IPS DF 6.9 (cell line): Measurements from ENCODE around the gene ZIC2.
A peak's percentile ranks its signal among the peaks of the same experiment; 100 is the strongest.

Experiments
- DNase-seq: peaks from one replicate; pipeline ENCODE4 v3.0.0-alpha.2; 2013; ENCODE audit warnings: low read depth, low spot score
- H3K27ac ChIP-seq: one replicate; pipeline ENCODE4 v1.5.1; 2013; ENCODE audit warnings: low read length, control low read depth
- H3K27me3 ChIP-seq: 2 replicates; pipeline ENCODE4 v1.6.1; 2013; ENCODE audit warnings: mild to moderate bottlenecking, low read length; ENCODE audit not compliant: control insufficient read depth, insufficient read depth
- H3K36me3 ChIP-seq: 2 replicates; pipeline ENCODE4 v1.6.1; 2013; ENCODE audit warnings: low read length; ENCODE audit not compliant: control insufficient read depth, insufficient read depth
- H3K4me1 ChIP-seq: 2 replicates; pipeline ENCODE4 v1.6.1; 2013; ENCODE audit warnings: low read length; ENCODE audit not compliant: control insufficient read depth, insufficient read depth
- H3K4me3 ChIP-seq: 2 replicates; pipeline ENCODE4 v1.5.1; 2013; ENCODE audit warnings: mild to moderate bottlenecking, low read length
- H3K9me3 ChIP-seq: 2 replicates; pipeline ENCODE4 v1.6.1; 2013; ENCODE audit warnings: low read length, inconsistent platforms; ENCODE audit not compliant: control insufficient read depth, insufficient read depth
- WGBS: extraction: QIAGEN DNeasy Blood & Tissue Kit; methylation state at CpG from one replicate; pipeline ENCODE4 v1.1.7; 2013; ENCODE audit warnings: mixed read lengths, missing lambda C conversion rate; ENCODE audit not compliant: insufficient read length, insufficient coverage; 5-methylcytosine and 5-hydroxymethylcytosine counted together

Gene ZIC2

DNA sequence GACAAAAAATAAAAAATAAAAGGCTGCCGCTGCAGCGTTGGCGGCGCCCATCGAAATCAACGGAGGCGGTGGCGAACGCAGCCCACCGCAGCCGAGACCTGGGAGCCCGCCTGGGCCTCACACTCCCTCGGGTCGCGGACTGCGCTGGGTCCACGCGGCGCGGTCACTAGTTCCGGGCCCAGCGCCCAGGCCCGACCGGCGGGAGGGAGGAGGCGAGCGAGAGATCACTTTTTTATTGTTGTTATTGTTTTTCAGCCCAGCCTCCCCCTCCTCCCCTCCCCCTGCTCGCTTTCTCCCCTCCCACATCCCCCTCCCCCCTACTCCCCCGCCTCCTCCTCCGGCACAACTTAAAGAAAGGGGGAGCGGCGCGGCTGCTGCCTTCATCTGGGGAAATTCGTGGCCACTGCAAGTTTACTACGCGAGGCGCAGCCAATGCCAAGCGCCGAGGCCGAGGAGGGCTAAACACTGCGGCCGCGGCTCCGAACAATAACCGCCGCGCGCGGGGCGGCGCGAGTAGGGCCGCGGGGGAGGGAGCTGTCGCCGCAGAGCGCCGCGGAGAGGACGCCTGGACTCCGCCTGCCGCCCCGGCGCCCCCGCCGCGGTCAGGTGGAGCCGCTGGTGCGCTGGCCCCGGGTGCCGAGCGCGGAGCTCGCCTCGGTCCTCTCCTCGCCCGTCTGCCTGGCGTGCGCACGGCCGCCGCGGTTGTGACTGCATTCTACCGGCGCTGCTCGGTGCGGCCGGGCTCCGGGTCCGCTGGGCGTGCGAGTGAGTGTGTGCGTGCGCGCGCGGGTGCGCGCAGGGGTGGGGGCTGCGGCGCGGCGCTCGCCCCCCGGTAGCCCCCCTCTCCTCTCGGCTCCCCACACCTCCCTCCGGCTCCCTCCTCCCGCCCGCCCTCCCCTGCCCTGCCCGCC is 505 bp upstream of the ZIC2 start:
- WGBS, result no CpG with 5 or more reads among the region's 110 CpGs
- no peaks in the 10 kb centered on the region; the same call in 1 of the 2 replicates for H3K27me3 ChIP-seq
- no peaks in the 10 kb centered on the region for H3K9me3 ChIP-seq
- DNase-seq, result no peak
- peaks cover 12% of the 10 kb centered on the region for H3K36me3 ChIP-seq
- H3K4me3 ChIP-seq, result peak overlapping the region; percentile 82
- H3K27ac ChIP-seq, result no peak overlapping the region
- peaks cover 2% of the 10 kb centered on the region; the same call in 1 of the 2 replicates for H3K4me1 ChIP-seq

DNA sequence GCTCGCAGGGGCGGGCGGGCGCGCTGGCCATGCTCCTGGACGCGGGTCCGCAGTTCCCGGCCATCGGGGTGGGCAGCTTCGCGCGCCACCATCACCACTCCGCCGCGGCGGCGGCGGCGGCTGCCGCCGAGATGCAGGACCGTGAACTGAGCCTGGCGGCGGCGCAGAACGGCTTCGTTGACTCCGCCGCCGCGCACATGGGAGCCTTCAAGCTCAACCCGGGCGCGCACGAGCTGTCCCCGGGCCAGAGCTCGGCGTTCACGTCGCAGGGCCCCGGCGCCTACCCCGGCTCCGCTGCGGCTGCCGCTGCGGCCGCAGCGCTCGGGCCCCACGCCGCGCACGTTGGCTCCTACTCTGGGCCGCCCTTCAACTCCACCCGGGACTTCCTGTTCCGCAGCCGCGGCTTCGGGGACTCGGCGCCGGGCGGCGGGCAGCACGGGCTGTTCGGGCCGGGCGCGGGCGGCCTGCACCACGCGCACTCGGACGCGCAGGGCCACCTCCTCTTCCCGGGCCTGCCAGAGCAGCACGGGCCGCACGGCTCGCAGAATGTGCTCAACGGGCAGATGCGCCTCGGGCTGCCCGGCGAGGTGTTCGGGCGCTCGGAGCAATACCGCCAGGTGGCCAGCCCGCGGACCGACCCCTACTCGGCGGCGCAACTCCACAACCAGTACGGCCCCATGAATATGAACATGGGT is 599 bp downstream of the ZIC2 start:
- H3K4me3 ChIP-seq, result peak overlapping the region; percentile 82
- no peak overlapping the region for H3K27ac ChIP-seq
- no peak for DNase-seq
- no peaks in the 10 kb centered on the region for H3K9me3 ChIP-seq
- peaks cover 12% of the 10 kb centered on the region for H3K36me3 ChIP-seq
- no CpG with 5 or more reads among the region's 98 CpGs for WGBS
- peaks cover 3% of the 10 kb centered on the region; the same call in 1 of the 2 replicates for H3K4me1 ChIP-seq
- H3K27me3 ChIP-seq, result no peaks in the 10 kb centered on the region; the same call in 1 of the 2 replicates

DNA sequence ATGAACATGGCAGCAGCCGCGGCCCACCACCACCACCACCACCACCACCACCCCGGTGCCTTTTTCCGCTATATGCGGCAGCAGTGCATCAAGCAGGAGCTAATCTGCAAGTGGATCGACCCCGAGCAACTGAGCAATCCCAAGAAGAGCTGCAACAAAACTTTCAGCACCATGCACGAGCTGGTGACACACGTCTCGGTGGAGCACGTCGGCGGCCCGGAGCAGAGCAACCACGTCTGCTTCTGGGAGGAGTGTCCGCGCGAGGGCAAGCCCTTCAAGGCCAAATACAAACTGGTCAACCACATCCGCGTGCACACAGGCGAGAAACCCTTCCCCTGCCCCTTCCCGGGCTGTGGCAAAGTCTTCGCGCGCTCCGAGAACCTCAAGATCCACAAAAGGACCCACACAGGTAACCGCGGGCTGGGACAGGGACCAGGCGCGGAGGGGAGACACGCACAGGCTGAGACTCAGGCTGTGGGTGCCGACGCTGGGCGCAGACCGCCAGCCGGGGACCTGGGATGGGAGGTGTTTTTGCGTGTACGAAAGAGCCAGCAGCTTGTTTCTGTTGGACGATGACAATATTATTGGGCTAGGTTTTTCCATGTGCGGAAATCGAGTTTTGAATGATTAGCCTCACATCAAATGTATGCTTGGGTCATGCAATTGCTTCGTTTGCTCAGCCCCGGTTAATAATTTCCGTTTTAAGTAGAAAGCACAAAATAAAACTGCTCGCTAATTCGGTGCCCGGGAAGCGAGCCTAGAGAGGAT is 1.3 kb downstream of the ZIC2 start:
- H3K4me3 ChIP-seq, result peak overlapping the region; percentile 82
- peaks cover 3% of the 10 kb centered on the region; the same call in 1 of the 2 replicates for H3K4me1 ChIP-seq
- no peaks in the 10 kb centered on the region for H3K9me3 ChIP-seq
- WGBS, result no CpG with 5 or more reads among the region's 48 CpGs
- DNase-seq, result no peak
- peaks cover 12% of the 10 kb centered on the region for H3K36me3 ChIP-seq
- no peak overlapping the region for H3K27ac ChIP-seq
- H3K27me3 ChIP-seq, result no peaks in the 10 kb centered on the region

DNA sequence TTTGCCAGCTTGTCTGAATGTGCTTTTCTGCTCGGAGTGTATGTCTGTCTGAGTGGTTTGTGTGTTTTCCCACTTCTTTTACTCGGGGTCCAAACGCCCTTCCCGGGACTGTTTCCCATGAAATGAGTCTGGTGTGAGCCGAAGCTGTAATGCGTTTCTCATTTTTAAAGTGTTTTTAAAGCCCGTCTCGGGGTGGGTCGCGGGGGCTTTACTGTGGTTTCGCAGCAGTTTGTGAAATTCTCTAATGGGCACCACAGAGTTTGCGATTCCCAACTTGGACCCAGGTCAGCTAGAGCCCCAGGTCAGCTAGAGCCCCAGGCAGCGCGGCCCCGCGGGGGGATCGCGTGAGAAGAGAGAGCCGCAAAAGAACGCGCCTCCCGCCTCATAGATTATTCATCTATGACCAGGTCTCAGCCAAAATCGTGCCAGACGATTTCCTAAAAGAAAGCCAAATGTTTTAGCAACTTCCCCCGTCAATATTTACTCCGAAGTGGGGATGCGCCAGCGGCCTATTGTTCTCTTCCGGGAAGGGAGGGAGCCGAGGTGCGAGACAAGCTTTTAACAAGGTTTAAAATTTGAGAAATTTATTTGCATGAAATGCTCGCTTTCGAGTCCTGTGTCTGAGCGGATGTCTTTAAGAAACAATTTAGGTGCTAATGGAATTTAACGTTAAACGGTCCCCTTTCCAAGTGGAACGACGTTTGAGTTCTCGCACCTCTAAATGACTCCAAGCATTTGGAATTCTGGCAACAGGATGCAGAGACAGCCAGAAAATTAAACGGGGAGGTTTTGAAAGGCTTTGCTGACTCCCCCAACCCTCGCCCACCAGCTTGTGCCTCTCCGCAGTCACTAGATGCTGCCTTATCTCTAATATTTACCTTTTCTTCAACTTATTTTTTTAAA is 2.2 kb downstream of the ZIC2 start:
- H3K27me3 ChIP-seq, result 0 out of 2 replicates have a peak, but pooled peaks cover 2% of the 10 kb centered on the region
- no peak for DNase-seq
- H3K9me3 ChIP-seq, result no peaks in the 10 kb centered on the region
- H3K4me3 ChIP-seq, result peak overlapping the region; percentile 82; the same call in 1 of the 2 replicates
- WGBS, result no CpG with 5 or more reads among the region's 42 CpGs
- H3K27ac ChIP-seq, result no peak overlapping the region
- peaks cover 3% of the 10 kb centered on the region; the same call in 1 of the 2 replicates for H3K4me1 ChIP-seq
- peaks cover 12% of the 10 kb centered on the region for H3K36me3 ChIP-seq

DNA sequence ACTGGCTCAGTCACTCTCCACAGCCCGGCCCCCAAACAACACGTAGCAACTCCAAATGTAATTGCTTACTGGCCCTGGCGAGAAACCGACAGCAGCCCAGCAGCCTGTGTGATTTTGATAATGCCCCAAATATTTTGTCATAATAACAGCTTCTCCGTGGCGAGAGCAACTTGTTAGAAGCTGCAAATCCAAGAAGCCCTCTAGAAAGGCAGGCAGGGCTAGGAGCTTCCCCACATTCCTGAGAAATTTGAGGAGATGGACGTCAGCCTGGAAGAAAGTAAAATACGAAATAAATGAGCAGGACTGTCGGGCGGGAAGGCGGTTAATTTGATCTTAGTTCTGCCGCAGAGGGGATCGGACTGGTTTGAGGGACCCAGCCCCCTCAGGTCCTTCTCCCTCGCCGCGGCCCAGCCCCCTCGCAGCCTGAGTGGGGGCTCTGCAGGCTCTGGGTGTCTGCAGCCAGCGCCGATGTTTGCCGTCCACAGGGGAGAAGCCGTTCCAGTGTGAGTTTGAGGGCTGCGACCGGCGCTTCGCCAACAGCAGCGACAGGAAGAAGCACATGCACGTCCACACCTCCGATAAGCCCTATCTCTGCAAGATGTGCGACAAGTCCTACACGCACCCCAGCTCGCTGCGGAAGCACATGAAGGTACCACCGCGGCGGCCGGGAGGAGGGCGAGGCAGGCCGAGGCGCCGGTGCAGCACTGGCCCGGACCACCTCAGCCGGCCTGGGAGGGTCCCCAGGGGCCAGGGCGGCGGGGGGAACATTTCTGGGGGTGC is 3.1 kb downstream of the ZIC2 start:
- Histone ChIP-seq H3K4me1 (peaks cover 3% of the 10 kb centered on the region; the same call in 1 of the 2 replicates), H3K9me3 (no peaks in the 10 kb centered on the region), H3K4me3 (peak overlapping the region; percentile 82; the same call in 1 of the 2 replicates), H3K36me3 (peaks cover 12% of the 10 kb centered on the region), H3K27me3 (peaks cover 8% of the 10 kb centered on the region; the same call in 1 of the 2 replicates), H3K27ac (no peak overlapping the region)
- WGBS, result no CpG with 5 or more reads among the region's 44 CpGs
- DNase-seq, result no peak

DNA sequence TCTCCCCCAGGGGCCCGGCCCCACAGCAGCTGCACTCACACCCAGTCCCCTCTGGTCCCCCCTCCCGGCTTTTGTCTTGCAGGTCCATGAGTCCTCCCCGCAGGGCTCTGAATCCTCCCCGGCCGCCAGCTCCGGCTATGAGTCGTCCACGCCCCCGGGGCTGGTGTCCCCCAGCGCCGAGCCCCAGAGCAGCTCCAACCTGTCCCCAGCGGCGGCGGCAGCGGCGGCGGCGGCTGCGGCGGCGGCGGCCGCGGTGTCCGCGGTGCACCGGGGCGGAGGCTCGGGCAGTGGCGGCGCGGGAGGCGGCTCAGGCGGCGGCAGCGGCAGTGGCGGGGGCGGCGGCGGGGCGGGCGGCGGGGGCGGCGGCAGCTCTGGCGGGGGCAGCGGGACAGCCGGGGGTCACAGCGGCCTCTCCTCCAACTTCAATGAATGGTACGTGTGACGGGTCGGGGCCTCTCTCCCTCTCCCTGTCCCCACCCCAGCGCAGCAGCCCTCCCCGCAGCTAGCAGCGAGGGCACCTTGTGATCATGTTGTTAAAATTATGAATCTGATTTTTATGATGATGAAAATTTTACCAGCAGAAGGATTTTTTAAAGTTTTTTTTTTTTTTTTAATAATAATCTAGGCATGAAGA is 3.8 kb downstream of the ZIC2 start:
- Histone ChIP-seq H3K4me1 (peaks cover 4% of the 10 kb centered on the region; the same call in 1 of the 2 replicates), H3K36me3 (peaks cover 12% of the 10 kb centered on the region), H3K27me3 (peaks cover 11% of the 10 kb centered on the region; the same call in 1 of the 2 replicates), H3K9me3 (no peaks in the 10 kb centered on the region), H3K27ac (no peak overlapping the region), H3K4me3 (peak overlapping the region; percentile 82; the same call in 1 of the 2 replicates)
- WGBS, result no CpG with 5 or more reads among the region's 55 CpGs
- no peak for DNase-seq

DNA sequence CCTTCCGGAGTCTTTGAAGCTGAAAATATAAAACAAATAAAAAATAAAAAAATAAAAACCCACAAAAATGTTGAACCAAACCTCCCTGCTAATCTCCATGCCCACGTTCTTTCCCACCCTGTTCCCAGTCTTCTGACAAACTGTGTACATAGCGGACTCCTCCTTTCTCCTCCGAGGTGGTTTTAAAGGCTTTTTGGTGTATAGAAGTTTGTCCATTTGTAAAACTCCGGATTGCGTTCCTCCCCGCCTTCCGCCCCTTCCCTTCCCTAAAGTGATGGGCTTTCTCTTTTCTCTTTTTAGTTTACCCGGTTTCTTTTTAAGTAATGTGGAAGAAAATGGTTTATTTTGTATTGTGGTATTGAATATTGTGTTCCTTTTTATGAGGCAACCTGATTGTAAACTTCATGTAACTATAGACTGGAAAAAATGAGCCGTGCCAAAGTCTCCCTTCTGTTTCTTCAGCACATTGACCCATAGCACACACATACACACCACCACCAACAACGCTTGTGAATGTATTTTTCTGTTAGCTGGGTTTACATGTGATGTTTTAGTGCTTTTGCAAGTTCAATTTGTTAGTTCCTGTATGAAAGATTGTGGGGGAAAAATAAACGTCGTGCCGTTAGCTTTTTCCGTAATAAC is 4.4 kb downstream of the ZIC2 start:
- no CpG with 5 or more reads among the region's 15 CpGs for WGBS
- Histone ChIP-seq H3K4me3 (peak overlapping the region; percentile 3; the same call in 1 of the 2 replicates), H3K36me3 (peaks cover 12% of the 10 kb centered on the region), H3K27ac (no peak overlapping the region), H3K9me3 (no peaks in the 10 kb centered on the region), H3K4me1 (peaks cover 7% of the 10 kb centered on the region; the same call in 1 of the 2 replicates), H3K27me3 (peaks cover 11% of the 10 kb centered on the region; the same call in 1 of the 2 replicates)
- no peak for DNase-seq

DNA sequence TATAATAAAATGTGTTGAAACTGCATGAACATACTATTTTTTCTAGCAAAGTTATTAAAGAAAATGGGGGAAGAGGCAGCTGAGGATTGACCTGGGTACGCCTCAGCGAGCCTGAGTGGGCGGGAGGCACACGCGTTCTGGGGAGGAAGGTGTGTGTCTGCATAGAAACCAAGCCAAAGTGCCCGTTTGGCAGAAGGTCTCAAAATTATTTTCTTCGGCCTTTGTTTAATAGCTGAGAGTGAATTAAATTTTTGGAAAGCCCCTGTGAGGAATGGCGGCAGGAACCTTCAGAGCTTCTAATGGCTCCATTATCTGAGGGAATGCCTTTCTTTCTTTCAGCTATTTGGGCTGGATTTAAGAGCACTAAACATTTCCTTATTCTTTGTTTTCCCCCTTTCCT is 5.2 kb downstream of the ZIC2 start:
- no CpG with 5 or more reads among the region's 8 CpGs for WGBS
- Histone ChIP-seq H3K36me3 (peaks cover 12% of the 10 kb centered on the region), H3K4me3 (no peak overlapping the region), H3K4me1 (peaks cover 7% of the 10 kb centered on the region; the same call in 1 of the 2 replicates), H3K27me3 (peaks cover 11% of the 10 kb centered on the region; the same call in 1 of the 2 replicates), H3K9me3 (no peaks in the 10 kb centered on the region), H3K27ac (no peak overlapping the region)
- DNase-seq, result no peak
